ENCODE measurements around the gene CUL9.
A peak's percentile ranks its signal among the peaks of the same experiment; 100 is the strongest.

CUL9 gene

DNA sequence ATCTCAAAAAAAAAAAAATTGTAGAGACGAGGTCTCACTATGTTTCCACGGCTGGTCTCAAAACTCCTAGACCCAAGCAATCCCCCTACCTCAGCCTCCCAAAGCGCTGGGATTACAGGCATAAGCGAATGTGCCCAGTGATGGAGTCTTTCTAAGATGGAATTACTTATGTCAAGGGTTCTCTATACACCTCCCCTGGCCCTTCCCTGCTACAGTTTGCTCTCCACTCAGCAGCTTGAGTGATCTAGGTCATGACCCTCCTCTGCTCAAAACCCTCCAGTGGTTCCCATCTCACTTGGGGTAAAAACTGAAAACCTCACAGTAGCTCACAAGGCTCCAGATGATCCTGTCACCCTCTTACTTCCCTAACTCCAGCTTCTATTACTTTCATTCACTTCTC lies 49.1 kb downstream of the CUL9 start:
- DNase-seq = no peak

DNA sequence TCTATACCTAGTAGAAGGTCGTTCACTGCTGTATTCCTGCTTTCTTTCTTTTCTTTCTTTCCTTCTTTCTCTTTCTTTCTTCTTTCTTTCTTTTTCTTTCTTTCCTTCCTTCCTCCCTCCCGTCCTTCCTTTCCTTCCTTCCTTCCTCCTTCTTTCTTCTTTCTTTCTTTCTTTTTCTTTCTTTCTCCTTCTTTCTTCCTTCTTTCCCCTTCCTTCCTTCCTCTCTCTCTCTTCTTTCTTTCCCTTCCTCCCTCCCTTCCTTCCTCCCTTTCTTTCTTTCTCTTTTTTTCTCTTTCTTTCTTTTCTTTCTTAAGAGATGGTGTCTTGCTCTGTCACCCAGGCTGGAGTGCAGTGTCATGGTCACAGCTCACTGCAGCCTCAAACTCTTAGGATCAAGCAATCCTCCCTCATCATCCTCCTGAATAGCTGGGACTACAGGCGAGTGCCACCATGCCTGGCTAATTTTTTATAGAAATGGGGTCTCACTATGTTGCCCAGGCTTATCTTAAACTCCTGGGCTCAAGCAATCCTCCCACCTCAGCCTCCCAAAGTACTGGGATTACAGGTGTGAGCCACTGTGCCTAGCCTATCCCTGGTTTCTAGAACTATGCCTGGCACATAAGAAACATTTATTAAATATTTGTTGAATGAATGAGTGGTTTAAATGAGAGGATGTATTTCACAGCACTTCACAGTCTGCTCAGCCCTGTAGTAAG lies 49.9 kb downstream of the CUL9 start:
- DNase-seq = no peak

DNA sequence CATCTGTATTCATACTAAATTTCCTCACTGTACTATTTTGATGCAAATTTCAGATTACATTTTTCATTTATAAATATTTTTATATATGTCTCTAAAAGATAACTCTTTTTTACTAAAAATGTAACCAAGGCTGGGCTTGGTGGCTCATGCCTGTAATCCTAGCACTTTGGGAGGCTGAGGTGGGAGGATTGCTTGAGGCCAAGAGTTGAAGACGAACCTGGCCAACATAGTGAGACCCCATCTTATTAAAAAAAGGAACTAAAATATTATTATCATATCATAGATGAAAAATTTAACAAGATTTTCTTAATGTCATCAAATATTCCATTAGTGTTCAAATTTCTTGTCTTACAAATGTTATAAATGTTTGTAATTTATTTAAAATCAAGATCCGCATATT lies 53.8 kb downstream of the CUL9 start:
- DNase-seq = no peak

DNA sequence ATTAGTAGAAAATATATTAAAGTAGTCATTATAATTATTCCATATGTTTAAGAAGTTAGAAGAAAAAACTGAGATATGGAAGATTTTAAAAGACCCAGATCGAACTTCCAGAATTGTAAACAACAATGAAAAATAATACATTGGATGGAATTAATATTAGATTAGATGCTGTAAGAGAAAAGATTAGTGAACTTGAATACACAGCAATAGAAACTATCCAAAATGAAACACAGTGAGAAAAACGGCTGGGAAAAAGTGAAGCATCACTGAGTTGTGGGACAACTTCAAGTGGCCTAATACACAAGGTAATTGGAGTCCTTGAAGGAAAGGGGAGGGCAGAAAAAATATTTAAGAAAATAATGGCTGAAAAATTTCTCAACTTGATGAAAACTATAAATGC lies 57.1 kb downstream of the CUL9 start:
- no peak for DNase-seq

DNA sequence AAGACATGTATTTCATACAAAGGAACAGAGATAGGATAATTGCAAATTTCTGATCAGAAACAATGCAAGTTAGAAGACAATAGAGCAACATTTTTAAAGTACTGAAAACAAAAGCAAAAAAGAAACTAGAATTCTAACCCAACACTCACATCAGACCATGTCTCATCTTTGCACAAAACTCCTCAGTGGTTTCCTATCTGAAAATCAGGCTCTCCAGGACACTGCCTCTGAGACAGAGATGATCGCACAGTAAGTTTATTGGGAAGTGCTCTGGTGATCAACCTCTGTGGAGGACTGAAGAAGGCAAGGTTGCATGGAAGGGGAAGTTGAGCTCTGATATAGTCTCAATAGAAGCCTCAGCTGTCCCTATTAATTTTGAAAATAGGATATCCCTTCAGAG lies 59.0 kb downstream of the CUL9 start:
- DNase-seq = no peak

DNA sequence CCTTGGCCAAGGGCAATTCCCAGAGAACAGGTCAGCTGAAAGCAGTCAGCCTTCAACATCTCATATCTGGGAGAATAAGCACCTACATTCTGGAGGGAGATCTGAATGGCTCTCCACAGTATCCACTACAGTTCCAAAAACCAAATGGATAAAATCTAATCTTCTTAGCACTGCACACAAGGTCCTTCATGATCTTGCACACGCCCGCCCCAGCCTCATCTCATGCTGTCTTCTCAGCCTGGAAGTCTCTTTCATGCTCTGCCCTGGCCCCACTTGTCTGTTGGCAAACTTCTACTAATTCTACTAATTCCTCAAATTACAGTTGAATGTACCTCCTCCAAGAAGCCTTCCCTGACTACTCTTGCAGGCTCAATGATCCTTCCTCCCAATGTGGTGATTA lies 59.5 kb downstream of the CUL9 start:
- DNase-seq = no peak

DNA sequence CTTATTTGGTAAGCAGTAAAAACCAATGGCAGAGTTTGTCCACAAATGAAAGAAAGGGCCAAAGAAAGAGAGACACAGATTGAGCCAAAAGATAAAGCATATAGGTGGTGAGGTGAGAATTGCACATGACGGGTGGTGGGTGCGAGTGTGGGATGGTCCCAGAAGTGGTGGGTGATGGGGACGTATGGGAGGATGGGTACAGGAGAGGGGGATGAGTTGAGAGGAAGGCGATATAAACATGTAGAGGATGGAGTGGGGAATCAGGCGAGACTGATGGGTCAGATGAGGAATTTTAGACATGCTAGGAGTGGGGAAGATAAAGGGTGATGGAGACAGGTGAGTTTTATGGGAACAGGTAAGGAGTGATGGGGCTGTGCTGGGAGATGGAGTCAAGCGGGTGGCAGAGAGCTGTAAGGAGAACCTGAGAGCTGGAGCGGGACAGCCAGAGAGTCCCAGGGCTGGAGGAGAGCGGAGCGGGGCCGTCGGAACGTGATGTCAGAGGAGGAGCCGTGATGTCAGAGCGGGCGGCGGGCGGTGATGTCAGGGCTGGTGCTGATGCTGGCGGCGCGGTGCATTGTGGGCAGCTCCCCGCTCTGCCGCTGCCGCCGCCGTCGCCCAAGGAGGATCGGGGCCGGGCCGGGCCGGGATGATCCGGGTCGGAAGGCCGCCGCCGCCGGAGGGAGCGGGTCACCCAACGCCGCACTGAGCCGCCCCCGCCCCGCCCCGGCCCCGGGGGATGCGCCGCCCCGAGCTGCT lies 61.1 kb downstream of the CUL9 start, which contains the start of gene TTBK1:
TSS of gene TTBK1 (plus strand) at position 574 of the 756 bp plus-strand sequence. CDS start 3,180 bp downstream, outside the sequence.
- DNase-seq = peak; percentile 53

DNA sequence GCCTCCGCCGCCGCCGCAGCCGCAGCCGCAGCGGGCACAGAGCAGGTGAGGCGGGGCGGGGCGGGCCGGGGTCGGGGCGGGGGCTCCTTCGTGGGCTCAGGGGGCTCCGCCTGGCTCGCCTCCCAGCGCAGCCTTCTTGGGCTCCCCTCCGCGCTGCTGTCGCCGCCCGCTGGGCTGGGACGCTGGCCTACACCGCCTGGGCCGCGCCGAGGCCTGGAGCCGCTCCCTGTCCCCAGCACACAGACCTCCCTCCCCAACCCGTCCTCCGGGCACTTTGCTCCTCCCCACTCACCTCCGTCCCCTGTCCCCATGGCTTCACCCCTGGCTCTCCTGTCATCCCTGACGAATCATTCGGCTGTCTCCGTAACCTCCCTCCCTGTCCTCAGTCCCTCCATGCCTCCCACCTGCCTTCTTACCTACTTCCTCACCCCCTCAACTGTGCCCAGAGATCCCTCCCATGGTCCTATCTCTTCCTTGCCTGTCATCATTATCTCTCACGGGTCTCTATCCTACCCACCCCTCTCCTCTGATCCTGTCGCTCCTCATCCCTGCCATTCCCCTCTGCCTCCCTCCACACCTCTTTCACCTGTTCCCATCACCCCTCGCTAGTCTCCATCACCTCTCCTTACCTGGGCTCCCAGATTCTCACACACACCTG lies 61.8 kb downstream of the CUL9 start:
- no peak for DNase-seq

DNA sequence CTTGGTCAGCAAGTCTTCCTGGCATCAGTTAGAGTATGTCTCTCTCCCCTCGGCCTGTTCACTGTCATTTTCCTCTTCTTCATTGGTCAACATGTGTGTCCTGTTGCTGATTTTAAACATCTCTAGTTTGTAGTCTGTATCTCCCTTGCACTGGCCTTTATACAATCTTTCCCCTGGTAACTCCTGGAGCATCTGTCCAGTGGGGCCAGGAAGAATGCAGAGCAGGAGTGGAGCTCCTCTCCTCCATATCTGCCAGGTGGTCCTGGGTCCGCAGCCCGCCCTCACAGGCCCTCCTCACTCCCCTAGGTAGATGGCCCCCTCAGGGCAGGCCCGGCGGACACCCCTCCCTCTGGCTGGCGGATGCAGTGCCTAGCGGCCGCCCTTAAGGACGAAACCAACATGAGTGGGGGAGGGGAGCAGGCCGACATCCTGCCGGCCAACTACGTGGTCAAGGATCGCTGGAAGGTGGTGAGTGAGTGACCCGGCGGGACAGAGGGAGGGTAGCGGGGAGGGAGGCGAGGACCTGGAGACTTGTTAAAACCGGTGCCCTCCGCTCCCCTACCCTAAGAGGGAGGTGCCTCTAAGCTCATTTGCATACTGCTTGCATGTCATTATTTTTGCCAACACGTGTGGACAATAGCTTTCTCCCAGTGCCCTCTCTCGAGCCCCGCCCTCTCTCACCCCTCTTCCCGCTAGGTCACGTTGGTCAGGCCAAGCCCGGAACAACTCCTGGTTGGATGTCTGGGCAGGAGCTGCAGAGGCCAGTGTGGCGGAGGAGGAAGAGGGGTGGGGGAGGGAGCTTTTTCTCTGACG lies 64.5 kb downstream of the CUL9 start:
- DNase-seq = no peak

DNA sequence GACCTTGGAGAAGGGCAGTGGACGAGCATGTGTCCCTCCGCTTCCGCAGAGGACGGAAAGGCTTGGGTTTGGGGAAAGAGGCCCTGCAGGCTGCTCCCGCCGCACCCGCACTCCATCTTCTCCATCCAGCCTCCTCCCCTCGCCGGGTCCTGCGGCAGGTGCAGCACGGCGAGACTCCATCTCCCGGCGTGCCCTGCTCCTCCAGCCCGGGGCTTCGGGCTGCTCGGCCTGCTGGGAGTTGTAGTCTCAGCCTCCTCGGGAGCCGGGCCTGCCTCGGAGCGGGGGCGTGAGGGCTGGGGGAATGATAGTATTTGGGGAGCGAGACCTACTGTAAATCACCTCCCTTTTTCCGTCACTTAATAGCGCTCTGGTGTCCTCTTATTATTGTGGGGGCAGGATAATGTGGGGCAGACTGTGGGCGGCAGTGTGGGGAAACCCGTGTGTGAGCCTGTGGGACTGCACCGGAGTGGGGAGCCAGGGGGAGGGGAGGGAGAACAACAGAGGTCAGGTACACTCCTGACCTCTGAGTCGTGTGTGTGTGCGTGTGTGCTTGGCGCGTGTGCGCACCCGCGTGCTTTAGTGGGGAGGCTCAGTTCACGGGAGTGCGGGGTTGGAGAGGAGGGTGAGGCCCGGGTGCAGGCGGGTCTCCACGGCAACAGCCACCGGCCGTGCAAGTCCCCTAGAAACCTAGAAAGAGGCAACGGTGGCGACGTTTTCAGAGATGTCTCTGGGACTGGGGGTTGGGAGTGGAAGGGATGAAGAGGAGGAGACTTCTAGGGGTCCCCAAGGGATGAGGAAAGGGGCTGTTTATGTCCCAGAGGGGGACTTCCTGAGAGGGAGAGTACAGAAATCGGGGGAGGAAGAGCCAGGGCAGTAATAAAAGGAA lies 65.4 kb downstream of the CUL9 start:
- DNase-seq = peak; percentile 80

DNA sequence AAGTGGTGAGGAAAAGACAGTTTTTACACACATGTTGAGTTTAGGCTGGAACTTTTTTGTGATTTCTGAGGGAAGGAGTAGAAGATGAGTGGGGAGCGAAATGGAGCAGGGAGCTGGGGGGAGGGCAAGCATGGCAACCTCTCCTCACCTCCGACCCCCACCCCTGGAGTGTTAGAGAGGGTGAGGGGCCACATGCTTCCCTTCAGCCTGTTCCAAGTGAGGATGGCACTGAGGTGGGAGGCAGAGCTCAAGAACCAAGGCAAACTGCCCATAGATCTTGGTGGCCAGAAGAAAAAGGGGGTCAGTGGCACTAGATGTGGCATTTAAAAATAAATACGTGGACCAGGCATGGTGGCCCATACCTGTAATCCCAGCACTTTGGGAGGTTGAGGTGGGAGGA lies 66.1 kb downstream of the CUL9 start:
- no peak for DNase-seq

DNA sequence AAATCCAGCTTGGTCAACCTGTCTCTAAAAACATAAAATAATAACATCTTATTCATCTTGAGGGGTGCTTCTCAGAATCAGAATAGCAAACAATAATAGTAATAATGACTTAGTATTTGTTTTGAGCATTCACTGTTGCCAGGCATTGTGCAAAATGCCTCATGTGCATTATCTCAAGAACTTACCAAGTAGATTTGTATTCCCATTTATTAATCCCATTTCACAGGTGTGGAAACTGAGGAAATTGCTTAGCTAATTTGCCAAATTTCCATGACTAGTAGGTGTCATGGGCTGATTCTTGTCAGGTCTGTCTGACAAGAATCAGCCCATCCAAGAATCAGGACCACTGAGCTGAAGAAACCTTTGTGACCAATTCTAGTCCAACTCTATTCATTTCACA lies 66.8 kb downstream of the CUL9 start:
- no peak for DNase-seq

DNA sequence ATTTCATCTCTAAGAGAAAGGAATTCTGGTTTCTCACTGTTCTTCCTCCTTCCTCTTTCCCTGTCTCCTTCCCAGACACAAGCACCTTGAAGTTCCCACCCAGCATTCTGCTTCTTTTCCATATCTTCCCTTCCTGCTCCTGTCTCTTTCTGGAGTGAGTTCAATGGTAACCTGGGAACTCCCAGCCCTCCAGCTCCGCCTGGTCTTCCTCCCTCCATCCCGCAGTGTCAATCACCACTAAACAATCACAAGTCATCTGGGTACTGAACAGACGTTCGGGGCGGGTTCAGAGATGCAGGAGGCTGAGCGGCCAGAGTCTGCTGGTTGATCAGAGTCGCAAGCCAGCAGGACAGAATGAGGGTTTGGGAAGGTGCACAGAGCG lies 69.0 kb downstream of the CUL9 start:
- DNase-seq = no peak

DNA sequence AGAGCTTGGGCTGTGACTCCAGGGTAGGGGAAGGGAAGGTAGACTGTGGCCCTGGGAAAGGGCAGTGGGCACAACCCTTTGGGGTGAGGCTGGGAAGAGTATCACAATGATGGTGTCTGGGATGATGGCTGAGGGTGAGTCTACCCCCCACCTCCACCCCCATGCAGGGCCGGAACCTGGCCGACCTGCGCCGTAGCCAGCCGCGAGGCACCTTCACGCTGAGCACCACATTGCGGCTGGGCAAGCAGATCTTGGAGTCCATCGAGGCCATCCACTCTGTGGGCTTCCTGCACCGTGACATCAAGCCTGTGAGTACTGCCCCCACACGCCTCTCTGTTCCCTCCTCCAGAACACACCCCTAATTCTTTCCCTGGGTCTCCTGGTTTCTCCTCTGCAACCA lies 71.4 kb downstream of the CUL9 start:
- no peak for DNase-seq

DNA sequence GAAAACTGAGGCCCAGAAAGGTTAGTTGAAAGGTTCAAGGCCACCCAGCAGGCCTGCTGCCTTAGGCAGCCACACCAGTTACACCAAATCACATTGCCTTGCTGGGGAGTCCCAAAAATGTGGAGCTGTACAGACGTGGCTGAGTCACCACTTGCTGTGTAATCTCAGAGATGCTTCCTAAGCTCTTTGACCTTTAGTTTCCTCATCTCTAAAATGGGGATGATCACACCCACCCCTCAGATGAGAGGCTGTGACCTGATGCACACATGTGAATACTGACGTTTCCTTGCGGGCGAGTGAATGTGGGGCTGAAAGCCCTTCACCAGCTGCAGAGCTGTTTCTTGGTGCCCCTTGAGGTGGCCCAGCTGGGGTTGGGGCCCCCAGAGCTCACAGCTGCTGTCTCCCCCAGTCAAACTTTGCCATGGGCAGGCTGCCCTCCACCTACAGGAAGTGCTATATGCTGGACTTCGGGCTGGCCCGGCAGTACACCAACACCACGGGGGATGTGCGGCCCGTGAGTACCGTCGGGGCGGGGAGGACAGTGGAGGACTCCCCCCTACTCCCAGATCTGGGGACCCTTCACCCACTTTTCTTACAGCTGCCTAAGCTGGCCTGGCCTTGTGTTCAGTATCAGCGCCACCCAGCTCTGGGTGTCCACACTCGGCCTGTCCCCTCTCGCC lies 72.3 kb downstream of the CUL9 start:
- no peak for DNase-seq

DNA sequence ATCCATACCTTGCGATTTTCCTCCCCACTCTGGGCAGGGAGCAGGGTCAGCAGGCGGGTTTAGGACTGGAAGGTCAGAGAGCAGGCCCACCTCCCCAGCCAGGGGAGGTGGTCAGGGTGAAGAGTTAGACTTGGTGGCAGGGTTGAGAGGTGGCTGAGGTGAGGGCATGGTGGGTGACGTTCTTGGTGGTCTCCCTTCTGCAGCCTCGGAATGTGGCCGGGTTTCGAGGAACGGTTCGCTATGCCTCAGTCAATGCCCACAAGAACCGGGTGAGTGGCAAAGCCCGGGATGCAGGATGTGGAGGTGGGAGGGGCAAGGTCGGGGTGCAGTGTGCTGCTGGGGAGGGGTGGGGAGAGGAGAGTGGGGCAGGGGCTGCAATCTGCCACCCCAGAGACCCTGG lies 72.8 kb downstream of the CUL9 start:
- no peak for DNase-seq

DNA sequence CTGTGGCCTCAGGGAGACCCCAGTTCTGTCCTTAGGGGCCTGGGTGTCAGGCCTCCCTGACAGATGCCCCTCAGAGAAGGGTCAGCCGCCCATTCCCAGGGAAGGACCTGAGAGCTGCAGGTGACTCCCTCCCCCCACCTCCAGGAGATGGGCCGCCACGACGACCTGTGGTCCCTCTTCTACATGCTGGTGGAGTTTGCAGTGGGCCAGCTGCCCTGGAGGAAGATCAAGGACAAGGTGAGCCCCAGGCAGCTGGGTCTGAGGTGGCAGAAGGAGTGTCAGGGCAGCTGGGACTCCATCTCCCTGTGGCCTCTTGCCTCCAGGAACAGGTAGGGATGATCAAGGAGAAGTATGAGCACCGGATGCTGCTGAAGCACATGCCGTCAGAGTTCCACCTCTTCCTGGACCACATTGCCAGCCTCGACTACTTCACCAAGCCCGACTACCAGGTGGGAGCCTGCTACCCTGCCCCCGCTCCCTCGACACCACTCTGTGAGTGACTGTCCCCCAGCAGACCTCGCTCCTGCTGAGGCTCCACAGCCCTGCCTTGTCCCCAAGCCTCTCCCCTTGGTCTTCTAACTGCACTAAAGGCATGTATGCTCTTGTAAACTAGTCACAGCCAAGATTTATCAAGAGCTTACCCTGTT lies 73.5 kb downstream of the CUL9 start:
- DNase-seq = no peak

DNA sequence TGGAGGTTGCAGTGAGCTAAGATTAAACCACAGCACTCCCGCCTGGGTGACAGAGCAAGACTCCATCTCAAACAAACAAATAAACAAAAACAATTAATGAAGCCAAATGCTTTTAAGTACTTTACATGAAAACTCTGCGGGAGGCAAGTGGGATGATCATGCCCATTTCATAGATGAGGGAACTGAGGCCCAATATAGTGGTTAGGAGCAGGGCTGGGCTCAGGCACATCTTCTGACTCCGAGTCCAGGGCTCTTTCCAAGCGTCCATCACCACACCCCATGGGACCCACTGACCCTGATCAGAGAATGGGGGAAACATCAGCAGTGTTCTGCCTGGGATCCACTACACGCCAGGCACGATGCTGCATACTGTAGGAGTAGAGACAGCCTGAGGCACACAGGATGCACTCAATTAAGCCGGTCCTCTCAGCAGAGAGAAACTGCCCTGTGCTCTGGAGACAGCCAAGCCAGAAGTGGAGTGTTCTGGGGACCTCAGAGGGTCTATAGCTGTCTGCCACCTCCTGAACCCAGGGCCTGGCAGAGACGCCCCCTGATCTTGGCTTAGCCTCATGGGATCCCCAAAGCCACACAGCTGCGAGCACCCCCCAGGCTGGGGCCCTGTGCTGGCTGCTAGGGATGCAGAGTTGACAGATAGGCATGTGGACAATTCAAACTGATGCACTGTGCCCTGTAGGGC lies 74.8 kb downstream of the CUL9 start:
- no peak for DNase-seq

DNA sequence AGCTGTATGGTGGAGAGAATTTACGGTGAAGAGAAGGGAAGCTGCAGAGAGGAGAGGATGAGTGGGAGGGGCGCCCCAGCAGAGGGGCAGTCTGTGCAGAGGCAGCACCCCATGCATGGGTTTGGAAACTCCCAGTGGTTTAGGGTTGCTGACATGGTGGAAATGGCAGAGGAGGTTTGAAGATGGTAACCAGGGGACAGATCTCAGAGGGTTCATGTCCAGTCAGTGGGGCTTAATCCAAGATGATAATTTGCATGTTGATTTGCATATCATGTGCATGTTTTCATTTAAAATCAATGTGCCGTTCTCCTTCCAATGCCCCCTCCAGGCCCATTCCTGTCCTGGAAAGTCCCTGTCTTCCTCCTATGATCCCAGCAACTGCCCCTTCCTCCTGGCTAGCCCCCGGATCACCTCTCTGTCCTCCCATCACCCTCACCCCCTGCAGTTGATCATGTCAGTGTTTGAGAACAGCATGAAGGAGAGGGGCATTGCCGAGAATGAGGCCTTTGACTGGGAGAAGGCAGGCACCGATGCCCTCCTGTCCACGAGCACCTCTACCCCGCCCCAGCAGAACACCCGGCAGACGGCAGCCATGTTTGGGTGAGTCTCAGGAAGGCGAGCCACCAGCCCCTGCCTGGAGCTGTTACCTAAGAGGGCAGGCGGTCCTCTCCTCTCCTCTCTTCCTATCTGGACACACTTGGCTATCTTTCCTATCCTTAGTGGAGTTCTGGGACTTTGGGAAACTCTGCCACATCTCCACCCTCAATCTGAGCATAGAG lies 75.6 kb downstream of the CUL9 start:
- DNase-seq = no peak

DNA sequence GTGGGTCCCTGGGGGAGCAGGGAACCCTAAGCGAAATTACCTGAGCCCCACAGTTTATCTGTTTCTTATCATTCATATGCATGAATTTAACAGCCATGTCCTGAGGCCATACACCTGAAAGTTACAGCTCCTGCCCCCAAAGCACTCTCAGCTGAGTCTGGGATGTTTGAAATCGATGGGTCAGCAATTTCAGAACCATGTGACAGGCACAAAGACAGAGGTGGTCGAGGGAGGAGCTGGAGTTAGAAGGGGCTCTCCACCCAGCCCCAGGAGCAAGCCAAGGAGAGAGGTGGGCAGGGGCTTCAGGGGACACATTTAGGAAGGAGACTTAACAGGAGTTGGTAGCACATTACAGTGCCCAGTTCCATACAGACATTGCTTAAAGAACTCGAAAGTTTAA lies 76.2 kb downstream of the CUL9 start:
- no peak for DNase-seq

All from activated T-cell treated with anti-CD3 and anti-CD28 coated beads, Interleukin-2, amount 50 U/mL, for 1 hour (primary cell).